NCI-H2227 treated with DMSO at 0.1 percent for 48 hours (cell line): ENCODE results near the gene DLG1.
"Not testable (repeated sequence)": the region's sequence is repeated elsewhere in the genome, so short reads cannot be mapped to it uniquely, and the experiment has no call there.

Experiments
- DNase-seq: peaks from one replicate; lab custom pipeline; 2025; lab: John Stamatoyannopoulos, UW

DLG1 gene

DNA sequence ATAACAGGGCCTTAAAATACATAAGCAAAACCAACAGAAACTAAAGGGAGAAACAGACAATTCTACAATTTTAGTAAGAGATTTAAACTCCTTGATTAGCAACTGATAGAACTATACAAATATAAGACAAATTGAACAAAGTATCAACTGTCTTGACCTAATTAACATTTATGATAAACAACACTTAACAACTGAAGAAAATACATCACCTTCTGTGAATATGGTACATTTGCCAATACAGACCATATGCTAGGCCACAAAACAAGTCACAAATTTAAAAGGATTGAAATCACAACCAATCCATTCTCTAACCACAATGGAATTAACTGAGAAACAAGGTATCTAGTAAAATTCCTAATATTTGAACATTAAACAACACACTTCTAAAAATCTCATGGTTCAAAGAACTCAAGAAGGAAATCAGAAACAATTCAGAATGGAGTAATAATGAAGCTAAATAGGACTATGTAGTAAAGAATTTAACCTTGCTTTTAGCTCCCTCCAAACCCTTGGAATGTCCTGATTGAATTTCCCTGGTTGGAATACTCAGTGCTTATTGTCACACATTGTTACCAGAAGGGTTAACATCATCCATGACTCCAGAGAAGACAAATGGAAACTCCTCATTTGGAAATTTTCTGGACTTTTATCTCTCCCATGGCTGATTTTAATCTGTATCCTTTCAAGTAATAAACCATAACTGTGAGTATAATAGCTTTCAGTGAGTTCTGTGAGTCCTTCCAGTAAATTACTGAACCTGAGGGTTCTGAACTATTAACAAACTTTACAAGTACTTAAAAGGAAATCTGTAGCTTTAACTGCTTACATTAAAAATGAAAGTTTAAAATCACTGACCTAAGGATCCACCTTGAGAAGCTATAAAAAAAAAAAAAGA, 88.8 kb downstream of the DLG1 start:
- DNase-seq, result no peak

DNA sequence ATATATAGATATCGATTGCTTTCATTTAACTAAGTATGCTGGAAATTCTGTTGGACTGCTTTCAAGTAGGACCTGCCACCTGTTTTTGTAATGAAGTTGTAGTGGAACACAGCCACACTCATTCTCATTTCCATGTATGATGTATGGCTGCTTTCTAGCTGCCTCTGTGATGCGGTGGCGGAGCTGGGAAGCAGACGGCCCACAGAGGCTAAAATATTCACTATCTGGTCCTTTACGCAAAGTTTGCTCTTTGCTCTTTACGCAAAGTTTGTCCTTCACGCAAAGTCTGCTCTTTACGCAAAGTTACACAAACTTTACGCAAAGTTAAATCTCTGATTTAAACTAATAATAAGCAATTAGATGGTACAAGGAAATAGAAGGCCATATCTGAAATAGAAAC, 91.5 kb downstream of the DLG1 start:
- DNase-seq, result no peak

DNA sequence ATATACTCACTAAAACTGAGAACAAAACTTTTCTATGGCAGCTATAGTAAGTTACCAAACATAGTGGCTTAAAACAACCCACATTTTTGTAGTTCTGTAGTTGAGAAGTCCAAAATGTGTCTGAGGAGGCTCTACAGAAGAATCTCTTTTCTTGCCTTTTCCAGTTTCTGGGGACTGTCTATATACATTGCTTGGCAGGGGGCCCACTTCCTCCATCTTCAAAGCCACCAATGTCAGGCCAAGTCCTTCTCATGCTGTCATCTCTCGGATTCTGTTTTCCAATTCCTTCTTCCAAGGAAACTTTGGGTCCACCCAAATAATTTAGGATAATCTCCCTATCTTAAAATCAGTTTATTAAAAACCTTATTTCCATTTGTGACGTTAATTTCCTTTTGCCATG, 92.7 kb downstream of the DLG1 start:
- DNase-seq, result no peak

DNA sequence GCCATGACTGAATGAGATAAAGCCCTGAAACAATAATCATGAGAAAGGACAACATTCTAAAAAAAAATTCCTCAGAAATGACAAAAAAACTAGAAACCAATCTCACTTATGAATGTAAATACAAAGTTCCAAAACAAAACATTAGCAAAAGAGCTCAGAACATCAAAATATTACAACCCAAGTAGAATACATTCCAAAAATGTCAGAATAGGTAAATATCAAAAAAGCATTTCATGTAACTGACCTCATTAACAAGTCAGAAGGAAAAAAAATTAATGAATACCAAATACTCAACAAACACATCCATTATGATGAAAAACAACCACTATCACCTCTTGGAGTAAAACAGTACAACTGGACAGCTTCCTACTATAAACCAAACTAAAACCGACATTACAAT, 93.1 kb downstream of the DLG1 start:
- no peak for DNase-seq

DNA sequence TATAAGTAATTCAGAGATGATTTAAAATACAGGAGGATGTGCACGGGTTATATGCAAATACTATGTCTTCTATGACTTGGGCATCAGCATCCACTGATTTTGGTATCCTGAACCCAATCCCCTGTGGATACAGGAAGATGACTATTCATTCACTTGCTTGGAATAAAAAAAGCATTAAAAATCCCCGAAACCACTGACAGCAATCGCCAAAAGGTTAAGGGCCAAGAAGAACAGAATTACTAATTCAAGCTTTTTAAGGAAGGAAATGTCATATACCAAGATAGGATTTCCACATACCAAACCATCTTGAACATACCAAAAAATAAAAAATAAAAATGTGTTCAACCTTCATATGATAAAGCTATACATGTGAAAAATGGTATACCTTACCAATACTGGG, 93.7 kb downstream of the DLG1 start:
- no peak for DNase-seq

DNA sequence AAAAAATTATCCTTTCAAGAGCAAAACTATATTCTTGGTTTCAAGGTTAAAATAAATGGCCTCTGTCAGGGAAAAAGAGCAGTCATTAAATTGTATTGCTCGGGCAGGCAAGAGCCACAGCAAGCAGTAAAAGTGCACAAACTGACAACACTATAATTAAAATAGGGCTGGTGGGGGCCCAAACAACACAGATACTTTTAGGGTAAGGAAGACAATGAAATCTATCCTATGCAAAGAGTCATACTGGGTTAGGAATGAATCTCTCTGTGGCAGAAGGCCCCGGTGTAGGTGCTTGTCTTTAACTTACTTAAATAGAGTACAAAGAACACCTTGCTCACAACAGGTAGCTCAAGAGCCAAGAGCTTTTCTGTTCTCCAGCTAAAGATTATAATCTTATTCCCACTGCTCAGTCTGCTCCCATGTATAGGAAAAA, 94.7 kb downstream of the DLG1 start:
- peak; percentile 59 for DNase-seq

DNA sequence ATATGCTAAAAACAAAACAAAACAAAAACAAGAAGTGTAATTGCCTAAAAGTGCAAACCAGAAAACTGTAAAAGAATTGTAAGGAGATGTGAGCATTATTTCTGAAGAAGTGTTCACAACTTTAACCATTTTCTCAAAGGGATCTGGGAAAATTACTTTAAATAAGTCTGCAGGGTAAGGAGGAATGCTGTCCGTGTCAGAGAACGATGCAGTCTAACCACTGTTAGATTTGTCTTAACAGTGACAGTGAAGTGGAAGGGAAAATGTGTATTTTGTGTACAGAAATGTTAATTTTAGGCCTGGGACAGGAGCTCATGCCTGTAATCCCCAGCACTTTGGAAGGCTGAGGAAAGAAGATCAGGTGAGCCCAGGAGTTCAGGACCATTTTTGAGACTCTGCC, 95.7 kb downstream of the DLG1 start:
- no peak for DNase-seq

DNA sequence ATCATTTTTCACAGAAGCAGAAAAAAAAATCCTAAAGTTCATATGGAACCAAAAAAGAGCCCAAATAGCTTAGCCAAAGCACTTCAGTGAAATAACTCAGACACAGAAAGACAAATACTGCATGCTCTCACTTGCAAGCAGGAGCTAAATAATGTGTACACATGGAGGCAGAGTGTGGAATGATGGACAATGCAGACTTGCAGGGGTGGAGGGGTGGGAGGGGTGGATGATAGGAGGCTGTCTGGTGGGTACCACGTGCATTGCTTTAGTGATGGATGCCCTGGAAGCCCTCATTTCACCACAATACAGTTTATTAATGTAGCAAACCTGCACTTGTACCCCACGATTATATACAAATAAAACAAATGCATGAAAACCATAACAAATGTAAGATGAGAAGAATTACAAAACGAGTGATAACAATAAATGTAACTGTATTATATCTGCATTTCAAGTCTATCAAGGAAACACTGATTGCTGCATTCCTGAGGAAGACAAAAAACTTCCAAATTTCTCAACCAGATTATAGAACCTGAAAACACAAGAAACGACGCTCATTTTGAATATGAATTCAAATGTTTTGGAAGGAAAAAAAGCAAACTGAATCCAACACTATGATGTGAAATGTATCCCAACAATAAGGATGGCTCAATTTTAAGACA, 96.5 kb downstream of the DLG1 start:
- peak; percentile 41 for DNase-seq

DNA sequence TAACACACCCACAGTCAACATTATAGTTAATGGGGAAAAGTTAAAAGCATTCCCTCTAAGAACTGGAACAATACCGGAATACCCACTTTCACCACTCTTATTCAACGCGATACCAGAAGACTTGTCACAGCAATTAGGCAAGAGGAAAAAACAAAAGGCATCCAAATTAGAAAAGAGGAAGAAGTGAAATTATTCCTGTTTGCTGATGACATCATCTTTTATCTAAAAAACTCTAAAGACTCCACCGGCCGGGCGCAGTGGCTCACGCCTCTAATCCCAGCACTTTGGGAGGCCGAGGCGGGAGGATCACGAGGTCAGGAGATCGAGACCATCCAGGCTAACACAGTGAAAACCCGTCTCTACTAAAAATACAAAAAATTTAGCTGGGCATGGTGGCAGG, 97.6 kb downstream of the DLG1 start:
- DNase-seq, result not testable (repeated sequence)

DNA sequence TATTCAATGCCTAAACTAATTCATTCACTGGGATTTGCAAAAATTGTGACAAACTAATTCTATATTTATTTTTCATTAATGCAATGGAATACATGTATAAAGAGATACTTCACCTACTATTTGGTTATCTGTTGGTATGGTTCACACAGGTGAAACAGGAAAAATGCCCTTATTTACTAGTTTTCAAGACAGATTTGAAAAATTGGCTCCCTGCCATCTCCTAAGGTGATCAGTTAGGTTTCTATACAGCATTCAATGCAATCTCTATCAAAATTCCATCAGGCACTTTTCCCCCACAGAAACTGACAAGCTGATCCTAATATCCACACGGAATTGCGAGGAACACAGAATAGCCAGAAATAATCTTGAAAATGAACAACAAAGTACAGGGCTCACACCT, 101.1 kb downstream of the DLG1 start:
- DNase-seq, result no peak

DNA sequence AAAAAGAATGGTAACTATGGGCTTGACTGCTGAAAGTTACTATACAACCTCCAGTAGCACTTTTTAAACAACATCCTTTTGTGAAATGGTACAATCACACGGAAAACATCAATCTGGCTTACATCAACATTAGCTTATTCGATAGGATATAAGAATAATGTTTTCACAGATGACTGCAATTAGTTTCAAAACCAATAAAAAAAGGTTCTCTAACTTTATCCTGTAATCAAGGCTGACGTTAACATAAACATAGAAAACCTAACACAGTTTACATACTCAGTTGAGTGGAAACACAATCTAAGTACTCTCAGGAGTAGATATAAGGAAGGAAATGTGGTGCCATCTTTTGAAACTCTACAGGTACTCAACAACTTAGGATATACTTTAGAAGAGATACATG, 102.2 kb downstream of the DLG1 start:
- DNase-seq, result no peak

DNA sequence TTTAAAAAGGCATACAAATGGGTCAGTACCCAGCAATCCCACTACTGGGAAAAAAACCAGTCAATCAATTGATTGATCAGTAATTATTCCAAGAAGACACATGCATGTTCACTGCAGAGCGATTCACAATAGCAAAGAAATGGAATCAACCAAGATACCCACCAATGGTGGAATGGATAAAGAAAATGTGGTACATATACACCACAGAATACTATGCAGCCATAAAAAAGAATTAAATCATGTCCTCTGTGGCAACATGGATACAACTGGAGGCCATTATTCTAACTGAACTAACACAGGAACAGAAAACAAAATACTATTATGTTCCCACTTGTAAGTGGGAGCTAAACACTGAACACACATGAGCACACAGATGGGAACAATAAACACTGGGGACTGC, 103.1 kb downstream of the DLG1 start:
- no peak for DNase-seq

DNA sequence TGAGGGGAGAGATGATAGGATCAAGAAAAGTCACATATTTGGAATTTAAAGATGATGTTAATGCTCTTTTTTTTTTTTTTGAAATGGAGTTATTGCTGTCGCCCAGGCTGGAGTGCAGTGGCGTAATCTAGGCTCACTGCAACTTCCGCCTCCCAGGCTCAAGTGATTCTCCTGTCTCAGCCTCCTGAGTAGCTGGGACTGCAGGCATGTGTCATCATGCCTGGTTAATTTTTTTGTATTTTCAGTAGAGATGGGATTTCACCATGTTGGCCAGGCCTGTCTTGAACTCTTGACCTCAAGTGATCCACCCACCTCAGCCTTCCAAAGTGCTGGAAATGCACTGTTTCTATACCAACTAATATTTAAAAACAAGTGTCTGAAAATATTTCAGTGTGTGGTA, 104.7 kb downstream of the DLG1 start:
- not testable (repeated sequence) for DNase-seq

DNA sequence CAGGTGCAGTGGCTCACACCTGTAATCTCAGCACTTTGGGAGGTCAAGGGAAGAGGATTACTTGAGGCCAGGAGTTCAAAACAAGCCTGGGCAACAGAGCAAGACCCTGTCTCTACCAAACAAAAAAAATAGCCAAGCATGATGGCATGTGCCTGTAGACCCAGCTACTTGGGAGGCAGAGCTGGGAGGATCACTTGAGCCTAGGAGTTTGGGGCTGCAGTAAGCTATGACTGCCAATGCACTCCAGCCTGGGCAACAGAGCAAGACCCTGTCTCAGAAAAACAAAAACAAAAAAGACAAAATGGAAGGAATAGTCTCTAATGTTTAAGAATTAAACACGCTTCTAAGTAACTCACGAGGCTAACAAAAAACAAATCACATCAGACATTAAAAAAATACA, 106.5 kb downstream of the DLG1 start:
- DNase-seq, result no peak

DNA sequence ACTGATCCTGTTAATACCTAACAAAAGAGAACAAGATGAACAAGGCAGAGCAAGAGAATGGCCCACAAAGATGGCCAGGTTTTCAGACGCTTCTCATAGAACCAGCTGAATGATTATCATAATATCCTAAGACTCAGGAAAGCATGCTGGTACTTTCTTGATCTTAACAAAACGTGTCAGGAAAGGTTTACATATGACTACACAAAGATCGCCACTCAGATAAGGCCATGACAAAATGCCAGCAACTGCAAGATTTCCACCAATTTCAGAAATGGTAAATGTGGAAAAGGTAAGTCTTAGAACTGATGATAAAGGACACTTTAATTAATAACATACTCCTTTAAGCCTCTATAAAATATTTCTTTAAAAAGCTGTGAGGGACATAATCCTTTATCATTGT, 108.8 kb downstream of the DLG1 start:
- DNase-seq, result no peak

DNA sequence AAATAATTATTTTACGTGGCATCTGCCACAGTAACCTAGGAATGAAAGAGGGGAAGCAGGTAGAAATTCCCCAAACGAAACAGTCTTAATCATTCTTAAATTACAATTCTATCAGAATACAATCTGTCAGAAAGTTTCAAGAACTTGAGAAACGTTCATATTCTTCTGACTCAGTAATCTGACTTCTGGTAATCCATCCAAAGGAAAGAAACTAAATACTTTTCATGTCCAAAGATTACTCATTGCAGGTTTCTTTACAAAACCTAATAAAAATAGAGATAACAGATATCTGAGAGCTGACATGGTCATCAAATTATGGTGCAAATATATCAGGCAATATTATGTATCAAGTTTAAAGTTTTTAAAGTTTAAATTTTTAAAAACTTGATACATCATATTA, 109.4 kb downstream of the DLG1 start:
- no peak for DNase-seq

DNA sequence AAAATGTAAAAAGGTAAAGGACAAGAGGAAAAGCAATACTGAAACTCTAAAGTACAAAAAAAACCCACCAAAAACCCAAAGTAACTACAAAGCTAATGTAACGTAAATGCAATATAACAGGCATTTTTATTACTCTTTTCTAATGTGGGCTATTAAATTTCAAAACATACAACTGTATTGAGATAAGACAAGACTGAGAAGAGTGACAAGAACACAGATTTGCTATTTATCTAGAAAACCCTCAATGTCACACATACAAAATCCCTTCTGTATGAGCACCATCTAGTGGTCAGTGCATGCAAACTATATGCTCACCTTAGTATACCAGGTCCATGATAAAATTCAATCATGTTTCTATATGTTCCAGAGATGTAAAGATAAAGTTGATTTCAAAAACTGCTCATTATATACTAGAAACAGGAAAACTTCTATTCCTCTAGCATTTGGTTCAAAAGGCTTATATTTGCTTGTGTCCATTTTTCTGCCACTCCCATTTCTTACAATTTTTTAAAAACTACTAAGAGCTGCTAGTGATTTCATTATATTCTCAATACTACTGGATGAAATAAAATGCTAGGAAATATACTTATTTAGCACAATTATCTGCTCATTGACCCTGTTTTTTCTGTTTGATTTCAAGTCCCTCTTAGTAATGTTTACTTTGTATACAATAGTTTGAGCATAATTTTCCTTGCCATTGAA, 111.4 kb downstream of the DLG1 start:
- peak; percentile 63 for DNase-seq

DNA sequence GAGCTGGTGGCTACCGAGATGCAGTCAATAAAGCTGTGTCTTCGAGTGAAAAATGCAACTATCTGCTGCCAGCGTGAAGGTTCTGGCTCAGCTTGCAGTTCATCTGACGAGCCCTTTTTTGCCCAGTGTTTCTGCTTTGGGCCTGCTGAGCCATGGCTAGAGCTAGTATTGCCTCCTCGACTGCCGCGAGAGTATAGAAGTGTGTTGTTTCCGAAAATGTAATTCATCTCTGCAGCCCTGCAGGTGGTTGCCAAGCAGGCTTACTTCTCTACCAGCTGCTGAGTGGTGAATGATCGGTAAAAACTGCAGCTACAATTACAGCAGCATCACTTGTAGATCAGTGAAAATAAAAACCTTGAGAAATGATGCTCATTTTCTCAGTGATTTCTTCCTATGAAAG, 114.8 kb downstream of the DLG1 start:
- DNase-seq, result peak; percentile 71

DNA sequence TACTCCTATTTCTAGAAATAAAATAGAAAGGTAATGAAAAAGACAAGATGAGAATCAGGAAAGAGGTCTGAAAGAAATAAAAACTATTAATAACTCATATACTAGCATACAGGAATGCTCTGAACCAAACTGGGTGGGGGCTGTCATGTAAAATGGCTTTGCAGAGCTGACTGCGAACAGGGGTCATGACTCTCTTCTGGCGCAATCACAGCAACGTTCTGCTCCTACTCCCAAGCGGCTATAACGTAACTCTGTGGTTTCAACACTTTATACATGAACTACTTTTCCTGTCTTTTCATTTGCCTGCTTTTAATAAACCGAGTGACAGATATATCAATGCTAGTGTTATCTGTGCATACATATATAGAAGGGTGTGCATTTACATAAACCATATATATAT, 116.7 kb downstream of the DLG1 start:
- peak; percentile 21 for DNase-seq

DNA sequence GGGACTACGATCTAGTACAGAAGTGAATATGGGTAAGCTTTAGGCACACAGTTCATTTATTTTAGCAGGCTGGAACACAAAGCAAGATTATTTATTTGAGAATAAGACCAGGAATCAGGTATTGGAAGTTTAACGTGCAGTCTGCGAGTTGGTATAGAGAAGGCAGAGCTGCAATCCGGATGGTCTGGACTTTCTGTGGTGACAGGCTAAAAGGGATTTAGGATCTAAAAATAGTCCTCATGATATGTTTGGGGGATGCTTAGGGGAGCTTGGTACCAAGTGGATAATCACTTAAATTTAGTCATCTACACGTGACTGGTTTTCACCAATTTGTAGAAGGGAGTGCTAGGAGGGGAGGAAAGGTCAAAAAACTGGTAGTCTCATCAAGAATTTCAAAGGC, 119.4 kb downstream of the DLG1 start:
- DNase-seq, result no peak

DNA sequence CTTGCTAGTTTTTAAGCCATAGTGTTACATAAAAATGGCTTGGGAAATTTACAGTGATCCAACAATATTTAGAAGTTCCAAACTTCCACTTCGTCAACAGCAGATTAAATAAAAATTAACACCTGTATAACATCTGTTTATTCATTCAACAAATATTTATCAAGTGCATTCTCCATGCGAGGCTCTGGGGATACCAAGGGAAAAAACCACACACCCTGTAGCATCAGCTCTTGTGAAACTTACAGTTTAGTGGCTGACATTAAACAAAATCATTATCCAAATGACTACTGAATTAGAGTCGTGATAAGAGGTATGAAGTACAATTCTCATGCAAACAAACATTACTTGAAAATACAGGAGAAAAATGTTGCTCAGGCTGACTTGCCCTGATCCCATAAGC, 122.9 kb downstream of the DLG1 start:
- no peak for DNase-seq

DNA sequence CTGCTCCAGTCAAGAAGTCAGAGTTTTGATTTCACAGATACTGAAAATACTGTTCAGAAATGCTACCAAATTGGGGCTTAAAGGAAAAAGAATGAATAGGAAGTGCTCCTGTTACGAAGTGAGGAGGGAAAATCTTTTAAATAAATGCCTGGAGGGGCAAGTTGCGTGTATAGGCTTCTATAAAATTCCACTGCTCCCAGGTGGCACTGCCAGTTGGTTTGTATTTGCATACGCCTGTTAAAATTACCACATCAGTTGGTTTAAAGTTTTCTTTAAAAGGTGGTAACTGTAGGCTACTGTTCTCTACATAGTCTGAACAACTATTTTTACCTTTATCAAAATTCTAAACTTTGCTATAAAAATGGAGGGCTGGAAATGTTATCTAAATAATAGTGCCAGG, 123.5 kb downstream of the DLG1 start:
- DNase-seq, result no peak

DNA sequence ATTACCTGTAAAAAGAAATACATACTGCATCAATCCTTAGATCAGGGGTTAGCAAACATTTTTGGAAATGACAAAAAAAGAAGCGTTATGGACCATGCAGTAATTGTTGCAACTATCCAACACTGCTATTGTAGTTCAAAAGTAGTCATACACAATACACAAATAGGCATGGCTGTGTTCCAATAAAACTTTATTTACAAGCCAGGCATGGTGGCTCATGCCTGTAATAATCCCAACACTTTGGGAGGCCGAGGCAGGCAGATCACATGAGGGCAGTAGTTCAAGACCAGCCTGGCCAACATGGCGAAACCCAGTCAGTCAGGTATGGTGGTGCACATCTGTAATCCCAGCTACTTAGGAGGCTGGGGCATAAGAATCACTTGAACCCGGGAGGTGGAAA, 124.8 kb downstream of the DLG1 start:
- no peak for DNase-seq
